HepG2 (cell line): Measurements from ENCODE around the gene PCYT2. TPM values are rescaled to one million over a fixed set of nuclear protein-coding genes. Genes with fewer than 3 reads are reported as not detected.

Source experiments
- CENPX ChIP-seq: sonication (generic); formaldehyde crosslinking; IDR thresholded peaks from 2 replicates; pipeline ENCODE4 v1.9.0; 2021; ENCODE audit warnings: mild to moderate bottlenecking, missing genetic modification reagents, moderate library complexity
- CHD2 ChIP-seq: IDR thresholded peaks from 2 replicates; pipeline ENCODE4 v1.6.1; 2011; ENCODE audit warnings: low read depth, low read length, improper control_type of control experiment
- ETV5 ChIP-seq: IDR thresholded peaks from 2 replicates; pipeline ENCODE4 v1.6.1; 2018; ENCODE audit warnings: missing biosample characterization, missing genetic modification reagents, inconsistent platforms, borderline replicate concordance
- GPBP1L1 ChIP-seq: sonication (generic); formaldehyde crosslinking; IDR thresholded peaks from 2 replicates; pipeline ENCODE4 v1.5.0; 2020; ENCODE audit warnings: mild to moderate bottlenecking, missing genetic modification reagents
- GTF2F1 ChIP-seq: fragments of 150-350 bp; IDR thresholded peaks from 2 replicates; pipeline ENCODE4 v1.6.1; 2014; ENCODE audit warnings: low read length
- IRF2 ChIP-seq: IDR thresholded peaks from 2 replicates; pipeline ENCODE4 v1.6.1; 2018; ENCODE audit warnings: missing genetic modification reagents, missing compliant biosample characterization
- KDM6A ChIP-seq: IDR thresholded peaks from 2 replicates; pipeline ENCODE4 v1.6.1; 2016; ENCODE audit warnings: low read depth
- MEIS2 ChIP-seq: sonication (generic); formaldehyde crosslinking; IDR thresholded peaks from 2 replicates; pipeline ENCODE4 v1.9.0; 2021; ENCODE audit warnings: mild to moderate bottlenecking, missing genetic modification reagents
- MIER2 ChIP-seq: IDR thresholded peaks from 2 replicates; pipeline ENCODE4 v1.6.1; 2016; ENCODE audit warnings: missing biosample characterization, missing genetic modification reagents
- SIN3A ChIP-seq: IDR thresholded peaks from 2 replicates; pipeline ENCODE4 v1.6.1; 2011; ENCODE audit warnings: low read depth, mild to moderate bottlenecking, control low read depth, low read length, borderline replicate concordance
- SP4 ChIP-seq: sonication (generic); formaldehyde crosslinking; IDR thresholded peaks from 2 replicates; pipeline ENCODE4 v1.8.1; 2023; ENCODE audit warnings: mild to moderate bottlenecking, missing genetic modification reagents
- THRA ChIP-seq: sonication (generic); formaldehyde crosslinking; IDR thresholded peaks from 2 replicates; pipeline ENCODE4 v1.4.0; 2020; ENCODE audit warnings: missing genetic modification reagents, borderline replicate concordance
- ZBTB39 ChIP-seq: sonication (generic); formaldehyde crosslinking; IDR thresholded peaks from 2 replicates; pipeline ENCODE4 v1.5.0; 2020; ENCODE audit warnings: missing genetic modification reagents
- ZC3H13 ChIP-seq: sonication (generic); formaldehyde crosslinking; IDR thresholded peaks from 2 replicates; pipeline ENCODE4 v1.8.1; 2023; ENCODE audit warnings: mild to moderate bottlenecking, missing genetic modification reagents, moderate library complexity
- ZNF12 ChIP-seq: sonication (generic); formaldehyde crosslinking; IDR thresholded peaks from 2 replicates; pipeline ENCODE4 v1.5.0; 2020; ENCODE audit warnings: missing genetic modification reagents
- ZNF414 ChIP-seq: sonication (generic); formaldehyde crosslinking; IDR thresholded peaks from 2 replicates; pipeline ENCODE4 v1.5.0; 2020; ENCODE audit warnings: missing genetic modification reagents
- ZNF484 ChIP-seq: sonication (generic); formaldehyde crosslinking; IDR thresholded peaks from 2 replicates; pipeline ENCODE4 v1.5.1; 2020; ENCODE audit warnings: mild to moderate bottlenecking, low read depth, missing genetic modification reagents, borderline replicate concordance
- ZNF629 ChIP-seq: sonication (generic); formaldehyde crosslinking; conservative IDR thresholded peaks from 2 replicates; pipeline ENCODE4 v1.5.0; 2020; ENCODE audit warnings: missing genetic modification reagents
- ZNF773 ChIP-seq: sonication (generic); formaldehyde crosslinking; IDR thresholded peaks from 2 replicates; pipeline ENCODE4 v1.4.0; 2020; ENCODE audit warnings: missing genetic modification reagents, borderline replicate concordance
- polyA plus RNA-seq, 8 experiments: library from polyadenylated mRNA; depleted of rRNA in 3 of 8; stranded (reverse) in 7 of 8; unstranded in 1 of 8; fragments of >200 nt; fragmentation: Illumina TruSeq in 4 of 8; extraction: Trizol in 4 of 8; gene quantifications; 2 replicates each; pipeline versions ENCODE4 v1.2.1 to v1.2.3, GENCODE V29; 2011 to 2016; ENCODE audit warnings: low read depth in 4 of 8, missing spikeins in 1 of 8, mixed read lengths in 1 of 8; ENCODE audit not compliant: insufficient read depth in 1 of 8
- total RNA-seq, 5 experiments: library from RNA; depleted of rRNA; stranded (reverse); fragments of >200 nt; fragmentation: Illumina TruSeq; extraction: Trizol; gene quantifications; 2 replicates each; pipeline ENCODE4 v1.2.3, GENCODE V29; 2016; ENCODE audit warnings: low read depth in 1 of 5
- TF ChIP-seq, protein P1 (sequence below): fragments of 450-650 bp; IDR thresholded peaks from 2 replicates; pipeline ENCODE4 v1.6.1; 2017; ENCODE audit warnings: mild to moderate bottlenecking

Gene PCYT2
- total and polyA plus RNA-seq, 2 of the 13 experiments (the other 11 are each of a cell fraction or from before 2014, with no cell fraction given), result 147 to 297 TPM

DNA sequence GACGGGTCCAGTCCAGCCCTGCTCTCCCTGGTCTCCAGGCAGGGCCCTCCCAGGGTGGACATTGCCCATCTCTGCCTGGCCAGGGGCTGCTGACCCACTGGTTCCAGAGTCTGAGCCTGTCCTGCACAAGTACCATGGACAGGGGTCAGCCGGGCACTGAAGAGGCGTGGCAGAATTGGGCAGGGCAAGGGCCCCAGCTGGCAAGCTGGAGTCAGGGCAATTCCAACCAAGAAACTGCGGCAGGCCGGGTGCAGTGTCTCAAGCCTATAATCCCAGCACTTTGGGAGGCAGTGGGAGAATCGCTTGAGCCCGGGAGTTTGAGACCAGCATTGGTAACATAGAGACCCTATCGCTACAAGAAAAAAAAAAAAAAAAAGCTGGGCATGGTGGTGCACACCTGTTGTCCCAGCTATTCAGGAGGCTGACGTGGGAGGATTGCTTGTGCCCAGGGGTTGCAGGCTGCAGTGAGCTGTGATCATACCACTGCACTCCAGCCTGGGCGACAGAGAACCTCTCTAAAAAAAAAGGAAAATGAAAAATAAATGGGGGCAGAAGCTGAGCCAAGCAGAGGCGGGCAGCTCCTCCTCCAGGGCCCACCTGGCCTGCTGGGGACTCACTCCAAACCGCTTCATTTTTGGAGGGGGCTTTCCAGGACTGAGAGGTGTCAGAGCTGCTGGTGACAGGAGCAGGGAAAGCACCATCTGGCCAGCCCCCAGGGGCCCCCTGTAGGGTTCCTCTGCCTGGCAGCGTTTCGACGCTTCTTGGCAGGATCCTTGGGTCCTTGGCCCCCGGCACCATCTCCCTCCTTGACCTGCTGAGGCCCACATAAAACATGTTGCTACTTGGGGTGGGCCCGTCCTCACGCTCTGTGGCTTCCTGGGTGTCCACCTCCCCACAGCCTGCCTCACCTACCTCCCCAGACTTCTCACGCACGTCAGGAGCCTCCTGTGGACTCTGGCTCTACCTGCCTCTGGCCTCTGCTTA lies 19.2 kb upstream of the PCYT2 start (continued):
- TF ChIP-seq ZNF414 (CRISPR knock-in tag), result no peak
- no peak for TF ChIP-seq CENPX (CRISPR knock-in tag)
- no peak for TF ChIP-seq ZNF629 (CRISPR knock-in tag)
- TF ChIP-seq ZNF12 (CRISPR knock-in tag), result no peak
- no peak for TF ChIP-seq SIN3A
- TF ChIP-seq GTF2F1, result no peak
- no peak for TF ChIP-seq SP4 (CRISPR knock-in tag)
- TF ChIP-seq ZBTB39 (CRISPR knock-in tag), result no peak
- peak; percentile 74; the same call in 1 of the 2 replicates for TF ChIP-seq MIER2 (CRISPR knock-in tag)
- peak; percentile 74 for TF ChIP-seq ZC3H13 (CRISPR knock-in tag)
- no peak for TF ChIP-seq ETV5 (CRISPR knock-in tag)
- TF ChIP-seq CHD2, result no peak
- no peak for TF ChIP-seq ZNF484 (CRISPR knock-in tag)
- no peak for TF ChIP-seq IRF2 (CRISPR knock-in tag)
- TF ChIP-seq KDM6A (CRISPR knock-in tag), result no peak
- TF ChIP-seq, protein P1, sequence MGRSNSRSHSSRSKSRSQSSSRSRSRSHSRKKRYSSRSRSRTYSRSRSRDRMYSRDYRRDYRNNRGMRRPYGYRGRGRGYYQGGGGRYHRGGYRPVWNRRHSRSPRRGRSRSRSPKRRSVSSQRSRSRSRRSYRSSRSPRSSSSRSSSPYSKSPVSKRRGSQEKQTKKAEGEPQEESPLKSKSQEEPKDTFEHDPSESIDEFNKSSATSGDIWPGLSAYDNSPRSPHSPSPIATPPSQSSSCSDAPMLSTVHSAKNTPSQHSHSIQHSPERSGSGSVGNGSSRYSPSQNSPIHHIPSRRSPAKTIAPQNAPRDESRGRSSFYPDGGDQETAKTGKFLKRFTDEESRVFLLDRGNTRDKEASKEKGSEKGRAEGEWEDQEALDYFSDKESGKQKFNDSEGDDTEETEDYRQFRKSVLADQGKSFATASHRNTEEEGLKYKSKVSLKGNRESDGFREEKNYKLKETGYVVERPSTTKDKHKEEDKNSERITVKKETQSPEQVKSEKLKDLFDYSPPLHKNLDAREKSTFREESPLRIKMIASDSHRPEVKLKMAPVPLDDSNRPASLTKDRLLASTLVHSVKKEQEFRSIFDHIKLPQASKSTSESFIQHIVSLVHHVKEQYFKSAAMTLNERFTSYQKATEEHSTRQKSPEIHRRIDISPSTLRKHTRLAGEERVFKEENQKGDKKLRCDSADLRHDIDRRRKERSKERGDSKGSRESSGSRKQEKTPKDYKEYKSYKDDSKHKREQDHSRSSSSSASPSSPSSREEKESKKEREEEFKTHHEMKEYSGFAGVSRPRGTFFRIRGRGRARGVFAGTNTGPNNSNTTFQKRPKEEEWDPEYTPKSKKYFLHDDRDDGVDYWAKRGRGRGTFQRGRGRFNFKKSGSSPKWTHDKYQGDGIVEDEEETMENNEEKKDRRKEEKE, result no peak
- no peak for TF ChIP-seq MEIS2 (CRISPR knock-in tag)
- TF ChIP-seq ZNF773 (CRISPR knock-in tag), result no peak
- TF ChIP-seq THRA (CRISPR knock-in tag), result no peak
- TF ChIP-seq GPBP1L1 (CRISPR knock-in tag), result no peak
